NK-92 (cell line): ENCODE measurements around the gene HDHD5.

Experiments
- DNase-seq: peaks from one replicate; lab custom pipeline; 2025; ENCODE audit not compliant: unreplicated experiment; lab: John Stamatoyannopoulos, UW

HDHD5 gene

GRCh38 chr22:17120711-17121232 is 38.3 kb downstream of the HDHD5 start:
- DNase-seq = no peak

- no peak for DNase-seq
Measured at GRCh38 chr22:17120281-17120680, 38.8 kb downstream of the HDHD5 start.

- DNase-seq = no peak
Measured at GRCh38 chr22:17119481-17120202, 39.4 kb downstream of the HDHD5 start.

GRCh38 chr22:17118342-17118741 is 40.7 kb downstream of the HDHD5 start:
- no peak for DNase-seq

GRCh38 chr22:17117890-17118289 is 41.2 kb downstream of the HDHD5 start:
- no peak for DNase-seq

- no peak for DNase-seq
Measured at GRCh38 chr22:17117400-17117799, 41.7 kb downstream of the HDHD5 start.

GRCh38 chr22:17116572-17117330 is 42.3 kb downstream of the HDHD5 start:
- no peak for DNase-seq

- no peak for DNase-seq
Measured at GRCh38 chr22:17115945-17116565, 43.0 kb downstream of the HDHD5 start.

GRCh38 chr22:17115236-17115635 is 43.8 kb downstream of the HDHD5 start:
- no peak for DNase-seq

GRCh38 chr22:17114898-17115235 is 44.2 kb downstream of the HDHD5 start:
- DNase-seq = no peak

- no peak for DNase-seq
Measured at GRCh38 chr22:17114173-17114897, 44.7 kb downstream of the HDHD5 start.

- DNase-seq = no peak
Measured at GRCh38 chr22:17113600-17113999, 45.5 kb downstream of the HDHD5 start.

- DNase-seq = no peak
Measured at GRCh38 chr22:17112491-17113042, 46.5 kb downstream of the HDHD5 start.

- DNase-seq = no peak
Measured at GRCh38 chr22:17110791-17111550, 48.1 kb downstream of the HDHD5 start.

- no peak for DNase-seq
Measured at GRCh38 chr22:17109976-17110375, 49.1 kb downstream of the HDHD5 start.

- no peak for DNase-seq
Measured at GRCh38 chr22:17109113-17109865, 49.8 kb downstream of the HDHD5 start.

- no peak for DNase-seq
Measured at GRCh38 chr22:17108256-17109112, 50.6 kb downstream of the HDHD5 start.

GRCh38 chr22:17107547-17107810 is 51.6 kb downstream of the HDHD5 start:
- no peak for DNase-seq
